GM19395 (cell line): ENCODE measurements around the gene SH2D3A.
A peak's percentile ranks its signal among the peaks of the same experiment; 100 is the strongest.

Experiments used
- ATAC-seq: cut with Tn5 transposase; IDR thresholded peaks from one replicate; pipeline ENCODE4 v1.9.1; 2021; ENCODE audit warnings: mild to moderate bottlenecking, moderate library complexity; ENCODE audit not compliant: unreplicated experiment

The SH2D3A gene

GRCh38 chr19:6738787-6739389, 28.3 kb downstream of the SH2D3A start:
- ATAC-seq = no peak

DNA sequence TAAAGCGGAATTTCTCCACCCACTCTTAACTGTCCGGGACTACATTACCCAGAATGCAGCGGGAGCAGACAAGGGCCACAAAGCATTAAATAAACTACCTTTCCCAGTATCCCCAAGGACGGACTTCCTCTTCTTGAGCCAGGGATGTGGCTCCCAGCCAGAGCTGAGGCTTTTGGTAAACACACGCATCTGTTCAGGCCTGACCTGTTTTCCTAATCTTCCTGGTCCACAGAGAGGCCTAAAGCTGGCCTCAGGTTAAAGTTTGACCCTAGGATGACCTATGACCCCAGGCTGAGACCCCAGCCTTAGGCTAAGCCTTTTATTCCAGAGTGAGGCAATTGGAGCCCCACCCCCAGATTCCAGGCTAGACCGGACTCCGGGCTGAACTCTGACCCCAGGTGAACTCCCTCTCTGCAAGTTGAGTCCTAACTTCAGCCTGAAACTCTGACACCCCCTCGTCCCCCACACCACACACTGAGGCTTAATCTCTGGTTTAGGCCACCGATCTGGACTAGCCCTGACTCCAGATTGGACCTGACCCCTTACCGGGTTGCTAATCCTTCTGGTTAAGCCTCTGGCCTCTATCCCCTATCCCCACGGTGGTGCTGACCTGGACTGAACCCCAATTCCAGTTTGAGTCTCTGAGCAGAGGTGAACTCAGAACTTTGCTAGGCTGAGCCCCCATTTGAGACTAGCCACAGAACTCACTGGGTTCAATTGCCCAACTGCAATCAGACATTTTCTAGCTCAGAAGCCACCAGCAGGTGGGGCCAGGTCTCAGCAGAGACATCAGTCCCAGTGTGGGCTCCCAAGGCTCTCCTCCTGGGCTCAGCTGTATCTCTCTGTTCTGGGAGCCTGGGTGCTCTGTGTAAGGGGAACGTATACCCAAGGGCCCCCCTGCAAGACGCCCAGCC, 29.1 kb downstream of the SH2D3A start:
- ATAC-seq = no peak

DNA sequence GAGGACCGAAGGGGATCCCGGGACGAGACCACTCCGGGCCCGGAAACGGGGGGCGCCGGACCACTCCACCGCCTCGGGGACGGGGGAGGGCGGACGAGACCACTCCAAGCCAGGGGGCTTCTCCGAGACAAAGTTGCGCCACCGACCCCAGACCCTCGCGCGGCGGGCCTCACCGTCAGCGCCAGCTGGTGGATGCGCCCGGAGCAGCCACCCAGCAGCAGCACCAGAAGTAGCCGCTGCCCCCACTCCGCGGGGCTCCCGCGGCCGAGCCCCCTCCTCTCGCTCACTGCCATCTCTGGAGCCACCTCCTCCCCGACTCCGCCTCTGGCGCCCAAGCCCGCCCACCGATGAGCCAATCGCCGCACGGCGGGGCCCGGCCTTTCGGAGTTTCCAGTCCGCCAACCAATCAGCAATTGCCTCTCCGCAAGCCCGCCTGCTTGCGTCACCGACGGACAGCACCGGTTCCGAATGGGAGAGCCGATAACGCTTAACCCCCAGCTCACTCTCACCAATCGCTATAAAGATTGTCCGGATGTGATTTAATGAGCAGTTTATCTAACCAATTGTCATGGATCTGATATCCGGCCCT, 29.9 kb downstream of the SH2D3A start, which contains the start of gene GPR108:
Gene GPR108, minus strand, starts transcription at position 297 of the 589 bp plus-strand sequence. Its CDS starts 4 bp downstream, at position 293.
- peak; percentile 67 for ATAC-seq

DNA sequence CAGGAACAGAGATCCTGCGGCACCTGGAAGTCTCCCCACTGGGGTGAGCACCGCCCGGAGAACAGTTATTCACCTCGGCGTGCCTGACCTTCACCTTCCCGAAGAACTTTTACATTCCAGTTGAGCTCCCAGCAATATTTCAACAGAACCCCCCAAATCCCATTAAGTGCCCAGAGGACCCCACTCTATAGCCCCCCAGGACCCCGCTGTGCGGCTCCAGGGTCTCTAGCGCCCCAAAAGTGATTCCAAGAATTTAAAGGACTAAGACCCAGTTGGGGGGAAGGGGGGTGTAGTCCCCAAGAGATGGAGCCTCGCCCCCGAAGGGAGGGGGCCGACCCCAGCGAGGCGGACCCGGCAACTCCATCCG, 30.3 kb downstream of the SH2D3A start:
- no peak for ATAC-seq

- no peak for ATAC-seq
Measured at GRCh38 chr19:6736169-6736916, 30.9 kb downstream of the SH2D3A start.

DNA sequence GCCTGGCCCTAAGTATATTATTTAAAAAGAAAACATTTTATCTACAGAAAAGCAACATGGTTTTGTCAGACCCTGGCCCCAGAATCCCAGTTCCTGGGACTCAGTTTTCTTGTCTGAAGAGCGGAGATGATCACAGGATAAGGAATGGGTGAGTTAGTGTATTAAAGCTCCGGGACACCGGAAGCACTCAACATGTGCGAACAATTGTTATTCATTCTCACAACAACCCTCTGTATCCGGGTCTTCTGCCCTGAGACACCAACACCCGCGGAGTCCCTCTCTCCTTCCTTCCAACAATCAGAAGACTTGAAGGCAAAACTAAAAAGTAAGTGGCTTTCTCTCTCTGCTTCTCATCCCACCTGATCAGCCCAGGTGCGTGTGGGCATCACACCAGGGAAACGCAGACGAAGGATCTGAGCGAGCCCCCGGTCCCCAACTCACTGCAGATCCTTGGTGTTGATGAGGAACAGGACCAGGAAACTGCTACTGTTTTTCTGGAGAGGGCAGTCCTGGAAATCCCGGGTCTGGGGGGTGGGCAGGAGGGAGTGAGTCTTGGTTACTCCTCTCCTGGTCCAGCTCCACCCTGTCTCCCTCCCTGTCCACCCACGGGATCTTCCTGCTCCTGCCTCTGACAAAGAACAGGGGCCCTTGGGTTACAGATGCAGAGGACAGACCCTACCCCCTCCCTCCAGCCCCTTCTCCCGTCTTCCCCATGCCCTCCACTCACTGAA, 31.9 kb downstream of the SH2D3A start:
- ATAC-seq = no peak

GRCh38 chr19:6734096-6734696, 33.0 kb downstream of the SH2D3A start:
- no peak for ATAC-seq

GRCh38 chr19:6733338-6734095, 33.7 kb downstream of the SH2D3A start:
- no peak for ATAC-seq

DNA sequence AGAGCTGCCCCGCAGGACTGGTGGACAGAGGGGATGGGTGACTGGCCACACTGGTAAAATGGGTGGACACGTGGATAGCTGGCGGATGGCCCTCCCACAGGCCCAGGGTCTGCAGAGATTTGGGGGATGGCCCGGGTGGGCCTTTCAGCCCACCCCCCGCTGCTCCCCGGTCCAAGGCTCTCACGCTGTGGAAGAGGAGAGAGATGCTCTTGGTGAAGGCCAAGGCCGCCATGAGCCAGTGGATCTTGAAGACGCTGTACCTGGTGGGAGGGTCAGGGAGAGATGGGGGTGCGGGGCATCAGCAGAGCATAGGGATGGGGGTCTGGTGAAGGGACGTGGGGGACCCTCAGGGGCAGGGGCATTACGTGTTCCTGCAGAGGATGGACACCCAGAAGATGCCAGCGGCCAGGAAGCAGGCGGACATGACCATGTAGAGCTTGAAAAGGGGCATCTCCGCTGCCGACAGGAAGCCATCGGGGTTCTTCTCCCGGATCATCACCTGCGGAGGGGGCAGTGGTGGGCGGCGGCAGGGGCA, 34.4 kb downstream of the SH2D3A start:
- ATAC-seq = no peak

DNA sequence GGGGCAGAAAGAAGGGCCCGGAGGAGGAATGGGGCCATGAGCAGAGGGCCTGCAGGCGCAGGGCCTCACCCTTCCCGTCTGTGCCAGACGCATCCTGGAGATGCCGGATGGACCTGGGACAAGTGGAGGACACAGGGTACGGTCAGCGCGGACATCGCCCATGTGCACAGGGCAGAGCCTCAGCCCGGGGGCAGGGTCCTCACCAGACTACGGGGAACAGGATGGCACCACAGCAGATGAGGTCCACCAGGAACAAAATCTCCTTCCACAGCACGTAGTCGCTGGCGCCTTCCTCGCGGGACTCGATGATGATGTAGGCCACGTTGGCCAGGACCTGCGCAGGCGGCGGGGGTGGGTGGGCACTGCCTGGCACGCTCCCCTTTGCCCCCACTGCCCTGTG, 35.4 kb downstream of the SH2D3A start:
- ATAC-seq = no peak

- ATAC-seq = no peak
Measured at GRCh38 chr19:6730941-6731670, 36.1 kb downstream of the SH2D3A start.

GRCh38 chr19:6730153-6730804, 37.0 kb downstream of the SH2D3A start:
- ATAC-seq = no peak

DNA sequence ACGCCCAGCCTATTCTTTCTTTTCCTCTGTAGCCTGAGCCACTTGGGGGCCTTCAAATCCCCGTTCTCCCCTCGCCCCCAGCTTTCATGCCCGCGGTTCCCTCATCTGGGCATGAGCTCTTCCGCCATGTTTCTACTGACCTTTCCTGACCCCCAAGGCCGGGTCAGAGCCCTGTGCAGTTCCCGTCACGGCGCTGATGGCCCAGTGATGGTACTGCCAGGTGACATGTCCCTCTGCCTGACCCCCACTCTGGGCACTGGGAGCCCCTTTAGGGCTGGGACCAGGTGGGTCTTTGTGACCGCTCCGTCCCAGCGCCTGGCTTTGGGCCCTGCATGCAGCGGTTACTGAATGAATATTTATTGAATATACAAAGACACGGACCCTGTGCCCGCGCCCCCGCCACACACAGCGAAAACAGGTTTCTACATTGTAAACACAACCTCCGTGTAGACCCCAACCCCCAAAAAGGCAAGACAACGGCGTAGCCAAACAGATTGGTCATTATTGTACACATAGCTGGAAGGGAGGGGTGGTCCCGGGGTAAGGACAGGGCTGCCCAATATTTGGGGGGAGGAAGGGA, 37.6 kb downstream of the SH2D3A start:
- ATAC-seq = no peak

DNA sequence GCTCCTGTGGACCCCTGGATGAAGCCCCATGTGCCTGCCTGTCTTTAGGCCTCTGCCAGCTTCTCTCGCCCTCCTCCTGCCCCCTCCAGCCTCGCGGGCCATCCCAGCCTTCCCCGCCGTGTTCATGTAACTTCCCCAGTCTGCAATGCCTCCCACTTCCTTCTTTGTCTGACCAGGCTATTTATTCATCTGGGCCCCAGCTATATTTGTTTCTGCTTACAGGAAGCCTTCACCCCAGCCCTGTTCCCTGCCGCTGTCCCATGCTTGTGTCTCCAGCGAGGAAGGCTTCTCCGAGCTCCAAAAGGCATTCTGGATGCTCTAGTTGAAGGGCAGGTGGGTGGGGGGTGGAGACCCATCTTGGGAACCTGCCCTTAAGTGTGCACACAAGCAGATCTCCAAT, 38.9 kb downstream of the SH2D3A start:
- no peak for ATAC-seq

DNA sequence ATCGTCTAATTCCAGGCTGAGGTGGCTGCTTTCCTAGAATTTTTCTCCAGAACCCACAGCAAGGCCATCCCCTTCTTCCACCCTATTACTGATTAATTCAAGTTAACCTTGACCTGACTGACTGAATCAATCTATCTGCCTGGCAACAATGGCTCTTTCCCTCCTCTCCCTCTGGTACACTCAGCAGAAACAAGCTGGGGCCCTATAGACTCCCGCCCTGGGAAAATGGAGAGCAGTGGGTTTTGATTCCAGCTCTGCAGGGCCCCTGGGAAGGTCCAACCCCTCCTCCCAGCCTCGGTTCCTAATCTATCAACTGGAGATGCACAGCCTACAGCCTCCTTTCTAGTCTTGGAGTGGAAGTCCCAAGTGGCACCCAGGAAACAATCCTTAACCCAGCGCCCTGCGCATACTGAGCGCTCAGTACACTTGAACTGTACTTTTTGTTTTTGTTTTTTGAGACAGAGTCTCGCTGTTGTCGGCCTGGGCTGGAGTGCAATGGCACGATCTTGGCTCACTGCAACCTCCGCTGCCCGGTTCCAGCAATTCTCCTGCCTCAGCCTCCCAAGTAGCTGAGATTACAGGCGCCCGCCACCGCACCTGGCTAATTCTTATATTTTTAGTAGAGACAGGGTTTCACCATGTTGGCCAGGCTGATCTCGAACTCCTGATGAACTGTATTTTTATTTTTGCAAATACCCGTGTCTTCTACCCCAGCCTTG, 41.6 kb downstream of the SH2D3A start:
- ATAC-seq = no peak

- no peak for ATAC-seq
Measured at GRCh38 chr19:6724631-6725492, 42.4 kb downstream of the SH2D3A start.
